Muscle of arm (tissue), 12 donors: ENCODE results near the gene CCDC172. TPM values are rescaled to one million over a fixed set of nuclear protein-coding genes. Genes with fewer than 3 reads are reported as not detected.
"Not testable (repeated sequence)": the region's sequence is repeated elsewhere in the genome, so short reads cannot be mapped to it uniquely, and the experiment has no call there.

Experiments used
- DNase-seq: peaks from one replicate; pipeline ENCODE4 v3.0.0-alpha.2; 2013
- polyA plus RNA-seq, 12 donors: library from polyadenylated mRNA; unstranded; fragments of 120-200 nt; gene quantifications; one replicate each; pipeline ENCODE4 v1.2.1, GENCODE V29; 2013; ENCODE audit not compliant: insufficient read length in 12 of 12

The CCDC172 gene
- polyA plus RNA-seq, 12 donors = not detected

- no peak for DNase-seq
Observed at GRCh38 chr10:116331815-116332214, 7.6 kb downstream of the CCDC172 start.

- DNase-seq = no peak
Observed at GRCh38 chr10:116336866-116337265, 12.6 kb downstream of the CCDC172 start.

- no peak for DNase-seq
Observed at GRCh38 chr10:116352125-116352524, 27.9 kb downstream of the CCDC172 start.

- DNase-seq = no peak
Observed at GRCh38 chr10:116353817-116354216, 29.6 kb downstream of the CCDC172 start.

- DNase-seq = no peak
Observed at GRCh38 chr10:116355341-116355740, 31.1 kb downstream of the CCDC172 start.

- no peak for DNase-seq
Observed at GRCh38 chr10:116356833-116357232, 32.6 kb downstream of the CCDC172 start.

DNA sequence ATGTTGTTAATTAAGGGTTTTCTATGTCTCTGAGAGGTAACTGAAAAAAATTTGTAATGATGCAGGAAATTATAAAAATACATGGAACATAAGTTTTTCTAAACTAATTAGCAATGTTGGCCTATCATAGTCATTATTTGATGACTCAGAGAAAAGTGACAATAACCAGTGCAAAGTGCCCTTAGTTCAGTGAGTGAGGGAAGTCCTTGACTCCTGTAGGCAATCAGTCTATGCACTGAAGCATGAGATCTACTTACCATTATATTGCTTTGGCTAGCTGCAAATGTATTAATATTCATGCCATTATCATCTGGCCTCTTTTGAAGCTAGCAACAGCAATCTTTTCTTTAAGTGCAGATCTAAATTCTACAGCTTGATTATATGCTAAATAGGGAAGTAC, 40.6 kb downstream of the CCDC172 start:
- no peak for DNase-seq

DNA sequence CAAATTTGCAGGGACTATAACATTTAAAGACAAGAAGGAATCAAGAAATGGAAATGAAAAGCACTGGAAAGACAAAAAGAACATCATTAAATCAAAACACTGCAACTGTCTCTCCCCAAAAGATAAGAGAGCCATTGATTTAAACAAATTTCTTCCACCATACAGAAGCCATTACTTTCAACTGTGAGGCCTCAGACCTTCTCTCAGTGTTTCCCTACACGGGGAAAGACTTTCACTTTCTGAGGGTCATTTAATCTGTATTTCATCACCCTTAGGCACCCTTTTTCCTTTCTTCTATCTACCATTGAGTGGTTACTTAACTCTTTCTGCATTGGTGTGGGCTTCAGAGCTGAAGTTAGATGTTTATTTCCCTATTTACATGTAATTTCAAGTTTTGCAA, 47.5 kb downstream of the CCDC172 start:
- no peak for DNase-seq

DNA sequence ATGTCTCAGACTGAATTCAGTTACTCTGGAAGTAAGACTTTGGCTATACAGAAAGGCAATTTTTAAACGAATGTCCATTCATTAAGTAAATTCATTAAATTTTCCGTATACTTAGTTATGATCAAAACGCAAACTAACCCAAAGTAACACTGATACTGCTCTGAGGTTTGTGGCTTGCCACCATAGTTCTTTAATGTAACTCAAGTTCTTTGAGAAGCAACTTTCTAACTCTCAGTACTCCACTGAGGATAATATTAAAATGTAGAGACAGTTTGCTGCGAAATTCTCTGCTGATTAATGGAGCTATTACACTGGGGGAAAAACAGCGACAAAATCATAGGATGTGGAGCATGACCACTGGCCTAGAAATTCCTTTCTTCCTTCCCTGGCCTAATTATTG, 58.0 kb downstream of the CCDC172 start:
- DNase-seq = no peak

DNA sequence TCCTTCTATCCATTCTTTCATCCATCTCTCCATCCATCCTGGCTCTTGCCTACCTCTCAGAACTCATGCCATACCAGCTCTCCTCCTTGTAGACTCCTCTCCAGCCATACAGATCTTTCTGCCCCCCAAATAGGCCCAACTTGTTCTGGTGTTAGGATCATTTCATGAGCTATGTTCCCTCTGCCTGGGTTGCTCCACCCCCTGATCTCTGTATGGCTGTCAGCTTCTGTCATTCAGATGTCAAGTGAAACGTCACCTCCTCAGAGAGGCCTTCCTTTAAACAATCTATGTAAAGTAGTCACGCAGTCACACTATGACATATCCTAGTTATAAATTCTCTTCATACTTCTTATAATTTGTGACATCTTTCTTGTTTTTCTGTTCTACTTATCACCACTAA, 61.1 kb downstream of the CCDC172 start:
- DNase-seq = no peak

GRCh38 chr10:116385994-116386809, 62.0 kb downstream of the CCDC172 start:
- DNase-seq = peak; percentile 55

GRCh38 chr10:116393246-116393831, 69.1 kb downstream of the CCDC172 start:
- not testable (repeated sequence) for DNase-seq

- no peak for DNase-seq
Observed at GRCh38 chr10:116395223-116395985, 71.2 kb downstream of the CCDC172 start.

GRCh38 chr10:116398224-116398623, 74.0 kb downstream of the CCDC172 start:
- no peak for DNase-seq

DNA sequence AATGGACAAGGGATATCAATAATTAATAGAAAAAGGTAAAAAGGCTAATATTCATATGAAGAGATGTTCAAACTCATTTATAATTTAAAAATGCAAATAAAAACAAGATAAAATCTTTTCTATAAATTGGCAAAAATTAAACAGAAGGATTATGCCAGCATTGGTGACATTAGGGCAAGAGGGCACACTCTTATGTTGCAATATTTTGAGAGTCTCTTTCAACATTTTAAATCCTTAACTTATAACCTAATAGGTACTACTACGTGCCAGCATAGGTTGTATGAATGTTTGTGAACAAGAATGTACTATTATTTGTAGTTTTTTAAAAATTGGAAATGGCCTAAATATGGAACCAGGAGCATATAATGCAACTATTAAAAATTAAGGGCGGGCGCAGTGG, 78.6 kb downstream of the CCDC172 start:
- no peak for DNase-seq

GRCh38 chr10:116403740-116404250, 79.5 kb downstream of the CCDC172 start:
- DNase-seq = no peak

DNA sequence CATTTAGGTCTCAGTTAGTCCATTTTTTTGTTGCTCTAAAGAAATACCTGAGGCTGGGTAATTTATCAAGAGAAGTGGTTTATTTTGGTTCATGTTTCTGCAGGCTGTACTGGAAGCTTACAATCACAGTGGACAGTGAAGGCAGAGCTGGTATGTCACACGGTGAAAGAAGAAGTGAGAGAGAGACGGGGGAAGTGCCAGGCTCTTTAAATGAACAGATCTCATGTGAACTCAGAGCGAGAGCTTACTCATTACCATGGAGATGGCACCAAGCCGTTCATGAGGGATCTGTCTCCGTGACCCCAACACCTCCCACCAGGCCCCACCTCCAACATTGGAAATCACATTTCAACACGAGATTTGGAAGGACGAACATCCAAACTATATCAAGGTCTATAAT, 84.5 kb downstream of the CCDC172 start:
- DNase-seq = no peak

- no peak for DNase-seq
Observed at GRCh38 chr10:116410351-116410750, 86.1 kb downstream of the CCDC172 start.

DNA sequence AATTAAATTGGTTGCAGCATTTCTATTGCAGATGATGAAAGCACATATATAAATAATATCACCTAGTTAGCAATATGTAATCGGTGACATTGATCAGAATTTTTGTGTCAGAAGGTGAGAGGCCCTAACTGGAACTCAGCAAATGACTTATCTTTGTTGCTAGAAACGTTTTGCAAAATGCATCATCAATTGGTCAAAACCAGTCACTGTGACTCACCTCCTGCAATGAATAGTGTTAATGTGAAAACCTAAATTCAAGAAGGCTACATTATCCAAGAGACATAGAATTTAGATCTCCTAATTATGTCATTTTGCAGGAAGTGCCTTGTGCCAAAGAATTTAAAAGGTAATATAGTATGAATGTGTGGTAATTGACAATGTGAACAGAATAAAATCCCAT, 93.6 kb downstream of the CCDC172 start:
- no peak for DNase-seq

DNA sequence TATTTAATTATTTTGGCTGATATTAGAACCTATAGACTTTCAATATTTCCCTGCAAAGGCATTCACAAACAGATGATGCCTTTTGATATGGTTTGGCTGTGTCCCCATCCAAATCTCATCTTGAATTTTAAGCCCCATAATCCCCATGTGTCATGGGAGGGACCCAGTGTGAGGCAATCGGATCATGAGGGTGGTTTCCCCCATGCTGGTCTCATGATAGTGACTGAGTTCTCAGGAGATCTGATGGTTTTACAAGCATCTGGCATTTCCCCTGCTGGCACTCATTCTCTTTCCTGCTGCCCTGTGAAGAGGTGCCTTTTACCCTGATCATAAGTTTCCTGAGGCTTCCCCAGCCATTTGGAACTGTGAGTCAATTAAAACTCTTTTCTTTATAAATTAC, 94.1 kb downstream of the CCDC172 start:
- no peak for DNase-seq

- DNase-seq = no peak
Observed at GRCh38 chr10:116421815-116422214, 97.6 kb downstream of the CCDC172 start.

GRCh38 chr10:116427671-116428070, 103.4 kb downstream of the CCDC172 start, which contains the start of gene PNLIPRP3:
TSS of gene PNLIPRP3 (plus strand) at chr10:116427847. CDS start at chr10:116428013, 166 bp downstream.
- DNase-seq = no peak
